HG02938 (cell line): ENCODE measurements around the gene CELF4.

ENCODE experiments used
- ATAC-seq: cut with Tn5 transposase; IDR thresholded peaks from one replicate; pipeline ENCODE4 v1.9.1; 2021; ENCODE audit warnings: mild to moderate bottlenecking, moderate library complexity; ENCODE audit not compliant: unreplicated experiment

Gene CELF4

GRCh38 chr18:37270038-37270665 lies 295.4 kb downstream of the CELF4 start:
- no peak for ATAC-seq

- peak; percentile 57 for ATAC-seq
Observed at GRCh38 chr18:37266290-37266689, 299.3 kb downstream of the CELF4 start.

GRCh38 chr18:37265382-37265781 lies 300.2 kb downstream of the CELF4 start:
- no peak for ATAC-seq

- no peak for ATAC-seq
Observed at GRCh38 chr18:37264956-37265355, 300.6 kb downstream of the CELF4 start.

- no peak for ATAC-seq
Observed at GRCh38 chr18:37261988-37262387, 303.6 kb downstream of the CELF4 start.

- ATAC-seq = no peak
Observed at GRCh38 chr18:37261246-37261840, 304.3 kb downstream of the CELF4 start.

GRCh38 chr18:37260367-37261093 lies 305.1 kb downstream of the CELF4 start:
- no peak for ATAC-seq

GRCh38 chr18:37259711-37260110 lies 305.9 kb downstream of the CELF4 start:
- no peak for ATAC-seq

- no peak for ATAC-seq
Observed at GRCh38 chr18:37258819-37259218, 306.8 kb downstream of the CELF4 start.

- ATAC-seq = no peak
Observed at GRCh38 chr18:37258131-37258530, 307.5 kb downstream of the CELF4 start.

GRCh38 chr18:37254973-37255372 lies 310.6 kb downstream of the CELF4 start:
- no peak for ATAC-seq

- no peak for ATAC-seq
Observed at GRCh38 chr18:37254236-37254754, 311.3 kb downstream of the CELF4 start.

- ATAC-seq = no peak
Observed at GRCh38 chr18:37253394-37254235, 312.0 kb downstream of the CELF4 start.

GRCh38 chr18:37252854-37253393 lies 312.7 kb downstream of the CELF4 start:
- no peak for ATAC-seq

- no peak for ATAC-seq
Observed at GRCh38 chr18:37252342-37252741, 313.3 kb downstream of the CELF4 start.

GRCh38 chr18:37251679-37252078 lies 313.9 kb downstream of the CELF4 start:
- no peak for ATAC-seq

GRCh38 chr18:37249895-37250618 lies 315.5 kb downstream of the CELF4 start:
- no peak for ATAC-seq

GRCh38 chr18:37249171-37249886 lies 316.3 kb downstream of the CELF4 start:
- no peak for ATAC-seq

GRCh38 chr18:37248281-37248680 lies 317.3 kb downstream of the CELF4 start:
- ATAC-seq = no peak
